C4-2B (cell line): ENCODE results near the gene STAB2.

Experiments
- ZFX ChIP-seq: fragments of 450-650 bp; IDR thresholded peaks from 2 replicates; pipeline ENCODE4 v1.6.1; 2017
- TF ChIP-seq, protein P1 (sequence below): fragments of 450-650 bp; conservative IDR thresholded peaks from 2 replicates; pipeline ENCODE4 v1.5.1; 2017; ENCODE audit warnings: mild to moderate bottlenecking

DNA sequence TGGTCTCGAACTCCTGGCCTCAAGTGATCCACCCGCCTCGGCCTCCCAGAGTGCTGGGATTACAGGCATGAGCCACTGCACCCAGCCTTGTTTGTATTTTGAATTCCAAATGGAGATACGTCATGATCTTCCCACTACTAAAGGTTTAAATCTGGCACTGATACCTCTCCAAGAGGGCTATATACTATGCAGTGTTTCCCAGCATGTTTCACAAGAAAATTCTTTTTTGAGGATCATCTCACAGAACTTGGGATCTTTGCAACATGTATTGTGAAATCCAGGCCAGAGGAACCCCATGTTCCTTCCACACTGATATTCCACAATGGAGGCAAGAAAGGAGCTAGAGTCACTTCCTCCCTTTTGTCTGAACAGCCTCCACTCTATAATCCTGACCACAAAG lies 141.2 kb downstream of the STAB2 start:
- TF ChIP-seq, protein P1, sequence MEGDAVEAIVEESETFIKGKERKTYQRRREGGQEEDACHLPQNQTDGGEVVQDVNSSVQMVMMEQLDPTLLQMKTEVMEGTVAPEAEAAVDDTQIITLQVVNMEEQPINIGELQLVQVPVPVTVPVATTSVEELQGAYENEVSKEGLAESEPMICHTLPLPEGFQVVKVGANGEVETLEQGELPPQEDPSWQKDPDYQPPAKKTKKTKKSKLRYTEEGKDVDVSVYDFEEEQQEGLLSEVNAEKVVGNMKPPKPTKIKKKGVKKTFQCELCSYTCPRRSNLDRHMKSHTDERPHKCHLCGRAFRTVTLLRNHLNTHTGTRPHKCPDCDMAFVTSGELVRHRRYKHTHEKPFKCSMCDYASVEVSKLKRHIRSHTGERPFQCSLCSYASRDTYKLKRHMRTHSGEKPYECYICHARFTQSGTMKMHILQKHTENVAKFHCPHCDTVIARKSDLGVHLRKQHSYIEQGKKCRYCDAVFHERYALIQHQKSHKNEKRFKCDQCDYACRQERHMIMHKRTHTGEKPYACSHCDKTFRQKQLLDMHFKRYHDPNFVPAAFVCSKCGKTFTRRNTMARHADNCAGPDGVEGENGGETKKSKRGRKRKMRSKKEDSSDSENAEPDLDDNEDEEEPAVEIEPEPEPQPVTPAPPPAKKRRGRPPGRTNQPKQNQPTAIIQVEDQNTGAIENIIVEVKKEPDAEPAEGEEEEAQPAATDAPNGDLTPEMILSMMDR, result no peak
- no peak for TF ChIP-seq ZFX
